ENCODE measurements around the gene UNC45B.
"Not testable (repeated sequence)": the region's sequence is repeated elsewhere in the genome, so short reads cannot be mapped to it uniquely, and the experiment has no call there.

UNC45B gene

GRCh38 chr17:35214631-35215273, 67.1 kb downstream of the UNC45B start:
- DNase-seq (ENCODE audit: low read depth in 2 of 2): peak in 1 of 2 donors; percentile 26

GRCh38 chr17:35217107-35217506, 69.5 kb downstream of the UNC45B start:
- no peak for DNase-seq (ENCODE audit: low read depth in 2 of 2)

GRCh38 chr17:35218915-35219314, 71.3 kb downstream of the UNC45B start:
- no peak for DNase-seq (ENCODE audit: low read depth in 2 of 2)

GRCh38 chr17:35222452-35222851, 74.8 kb downstream of the UNC45B start:
- no peak for DNase-seq (ENCODE audit: low read depth in 2 of 2)

GRCh38 chr17:35224436-35224835, 76.8 kb downstream of the UNC45B start:
- DNase-seq (ENCODE audit: low read depth in 2 of 2): no peak

- DNase-seq (ENCODE audit: low read depth in 2 of 2): no peak
Observed at GRCh38 chr17:35227546-35227945, 79.9 kb downstream of the UNC45B start.

- no peak for DNase-seq (ENCODE audit: low read depth in 2 of 2)
Observed at GRCh38 chr17:35229638-35230037, 82.0 kb downstream of the UNC45B start.

- DNase-seq (ENCODE audit: low read depth in 2 of 2): not testable (repeated sequence)
Observed at GRCh38 chr17:35234315-35234714, 86.7 kb downstream of the UNC45B start.

- DNase-seq (ENCODE audit: low read depth in 2 of 2): no peak
Observed at GRCh38 chr17:35235289-35235688, 87.7 kb downstream of the UNC45B start.

- DNase-seq (ENCODE audit: low read depth in 2 of 2): no peak
Observed at GRCh38 chr17:35235917-35236316, 88.3 kb downstream of the UNC45B start.

GRCh38 chr17:35236821-35237220, 89.2 kb downstream of the UNC45B start:
- no peak for DNase-seq (ENCODE audit: low read depth in 2 of 2)

GRCh38 chr17:35238821-35239220, 91.2 kb downstream of the UNC45B start:
- DNase-seq (ENCODE audit: low read depth in 2 of 2): no peak

Data from stimulated activated CD8-positive, alpha-beta memory T cell treated with anti-CD3 and anti-CD28 coated beads, Interleukin-2, amount 100 ng/mL, for 48 hours (primary cell).